AG04449 (cell line): Measurements from ENCODE around the gene RASGRP2.

Experiments used
- CTCF ChIA-PET: fragments of 350-600 bp; formaldehyde crosslinking; extraction: SDS; loops from one replicate; lab custom pipeline; 2021; ENCODE audit warnings: antibody characterized with exemption; lab: Yijun Ruan, JAX
- POLR2A ChIA-PET: fragments of 400-600, 350-600 bp; formaldehyde crosslinking; extraction: SDS; loops from one replicate; lab custom pipeline; 2020; ENCODE audit warnings: antibody characterized with exemption, inconsistent platforms; lab: Yijun Ruan, JAX
- DNase-seq: peaks from one replicate; pipeline ENCODE4 v3.0.0-alpha.2; 2010; ENCODE audit warnings: low read depth, low spot score
- H3K4me3 ChIP-seq: 2 replicates; pipeline ENCODE4 v1.5.1; 2011; ENCODE audit warnings: low read depth, mild to moderate bottlenecking, control low read depth, low read length
- TF ChIP-seq, protein P1 (sequence below): IDR thresholded peaks from one replicate; pipeline ENCODE4 v1.5.1; 2011; ENCODE audit warnings: mild to moderate bottlenecking, moderate library complexity, low read length, control low read depth, inconsistent platforms; ENCODE audit not compliant: insufficient read depth; ENCODE audit errors: missing control alignments

The RASGRP2 gene

DNA sequence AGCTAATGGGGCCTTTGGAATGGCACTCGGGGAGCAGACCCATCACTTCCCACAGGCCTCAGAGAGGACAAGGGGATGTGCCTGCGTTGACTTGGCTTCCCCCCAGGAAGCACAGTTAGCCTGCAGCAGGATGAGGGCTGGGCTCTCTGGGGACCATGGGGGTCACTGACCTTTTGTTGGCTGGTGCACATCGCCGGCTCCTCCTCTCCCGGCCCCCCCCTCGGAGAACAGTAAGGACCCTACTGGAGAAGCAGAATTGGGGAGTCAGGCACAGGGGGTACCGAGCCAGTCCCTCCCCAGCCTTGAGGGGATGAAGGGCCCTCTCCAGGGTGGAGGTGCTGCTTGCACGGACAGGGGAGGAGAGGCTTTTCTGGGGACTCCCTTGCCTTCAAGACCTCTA lies 53.7 kb downstream of the RASGRP2 start:
- CTCF ChIA-PET, result interaction anchor here (0.5 to 5.2 kb wide), 12 partner anchors 9 to 204 kb away, joined by 3 to 79 read pairs (median 14); partner anchors contain the start of gene NRXN2
- TF ChIP-seq, protein P1, sequence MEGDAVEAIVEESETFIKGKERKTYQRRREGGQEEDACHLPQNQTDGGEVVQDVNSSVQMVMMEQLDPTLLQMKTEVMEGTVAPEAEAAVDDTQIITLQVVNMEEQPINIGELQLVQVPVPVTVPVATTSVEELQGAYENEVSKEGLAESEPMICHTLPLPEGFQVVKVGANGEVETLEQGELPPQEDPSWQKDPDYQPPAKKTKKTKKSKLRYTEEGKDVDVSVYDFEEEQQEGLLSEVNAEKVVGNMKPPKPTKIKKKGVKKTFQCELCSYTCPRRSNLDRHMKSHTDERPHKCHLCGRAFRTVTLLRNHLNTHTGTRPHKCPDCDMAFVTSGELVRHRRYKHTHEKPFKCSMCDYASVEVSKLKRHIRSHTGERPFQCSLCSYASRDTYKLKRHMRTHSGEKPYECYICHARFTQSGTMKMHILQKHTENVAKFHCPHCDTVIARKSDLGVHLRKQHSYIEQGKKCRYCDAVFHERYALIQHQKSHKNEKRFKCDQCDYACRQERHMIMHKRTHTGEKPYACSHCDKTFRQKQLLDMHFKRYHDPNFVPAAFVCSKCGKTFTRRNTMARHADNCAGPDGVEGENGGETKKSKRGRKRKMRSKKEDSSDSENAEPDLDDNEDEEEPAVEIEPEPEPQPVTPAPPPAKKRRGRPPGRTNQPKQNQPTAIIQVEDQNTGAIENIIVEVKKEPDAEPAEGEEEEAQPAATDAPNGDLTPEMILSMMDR, result no peak

DNA sequence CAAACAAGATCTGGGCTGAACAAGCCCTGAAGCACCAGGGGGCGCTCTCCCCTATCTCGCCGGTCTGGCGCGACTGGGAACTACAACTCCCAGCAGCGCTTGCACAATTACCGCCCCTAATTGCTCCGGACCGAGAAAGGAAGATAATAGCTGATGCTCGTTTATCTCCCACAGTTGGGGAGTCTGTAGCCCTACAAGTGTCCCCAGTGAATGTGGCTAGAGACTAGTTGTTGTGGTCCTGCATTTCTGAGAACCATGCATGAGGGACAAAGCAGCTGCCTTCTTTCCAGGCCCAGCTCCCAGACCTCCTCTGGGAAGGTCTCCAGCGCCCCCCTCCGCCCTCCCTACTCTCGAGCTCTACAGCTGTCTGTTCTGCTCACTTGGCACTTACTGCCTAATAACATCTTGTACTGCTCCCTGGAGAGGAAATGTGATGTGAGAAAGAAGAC lies 55.4 kb downstream of the RASGRP2 start:
- TF ChIP-seq, protein P1, result peak; percentile 96
- DNase-seq, result no peak
- CTCF ChIA-PET, result interaction anchor here (0.6 to 5.2 kb wide), 49 partner anchors 10 to 405 kb away, joined by 3 to 79 read pairs (median 5); partner anchors contain the start of genes MAP4K2, NRXN2 and RASGRP2
- POLR2A ChIA-PET, result interaction anchor here (0.7 kb wide), 2 partner anchors 29 to 90 kb away, joined by 3 to 4 read pairs; no protein-coding TSS in a partner anchor
- peak overlapping the region; percentile 60 for H3K4me3 ChIP-seq

More for the DNA sequence above, 53.7 kb downstream of the RASGRP2 start:
- H3K4me3 ChIP-seq, result no peak overlapping the region
- no peak for DNase-seq
- POLR2A ChIA-PET, result no interaction called here

DNA sequence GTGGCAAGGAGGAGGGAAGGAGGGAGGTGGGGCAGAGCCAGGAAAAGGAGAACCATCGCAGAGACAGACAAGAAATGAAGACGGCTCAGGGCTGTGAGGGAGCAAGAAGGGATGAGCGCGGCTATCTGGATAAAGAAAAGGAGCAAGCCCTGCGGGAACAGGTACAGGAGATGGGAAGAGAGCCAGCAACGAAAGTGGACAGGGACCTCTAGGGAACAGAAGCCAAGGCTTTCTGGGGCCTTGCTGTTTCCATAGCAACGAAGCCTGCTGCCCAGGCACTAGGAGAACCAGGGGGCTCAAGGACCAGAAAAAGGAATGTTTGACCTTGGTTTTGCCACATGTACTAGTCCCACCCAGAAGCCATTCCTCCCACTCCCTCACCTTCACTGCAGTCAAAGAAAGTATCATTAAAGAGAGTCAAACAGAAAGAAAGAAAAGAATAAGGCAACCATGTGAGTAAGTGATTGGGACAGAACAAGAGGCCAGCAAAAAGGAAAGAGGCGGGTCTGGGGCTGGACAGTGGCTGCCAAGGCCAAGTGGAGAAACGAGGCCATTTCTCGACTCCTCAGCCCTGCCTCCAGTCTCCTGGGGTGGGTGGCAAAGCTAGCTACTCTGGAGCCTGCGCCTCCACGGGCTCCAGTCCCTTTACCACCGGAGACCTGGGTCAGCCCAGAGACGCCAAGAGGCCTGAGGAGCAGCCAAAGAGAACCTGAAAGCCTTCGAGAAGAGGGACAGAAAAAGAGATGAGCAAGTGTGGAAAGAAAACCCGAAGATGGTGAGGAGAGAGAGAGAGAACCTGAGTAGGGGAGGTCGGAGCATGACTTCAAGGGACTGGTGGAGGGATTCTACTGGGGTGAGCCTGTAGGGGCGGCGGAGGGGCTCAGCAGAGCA lies 56.1 kb downstream of the RASGRP2 start:
- no peak for DNase-seq
- no peak overlapping the region for H3K4me3 ChIP-seq
- TF ChIP-seq, protein P1, result no peak
- ChIA-PET CTCF (interaction anchor here (0.7 to 5.2 kb wide), 42 partner anchors 9 to 404 kb away, joined by 3 to 79 read pairs (median 6); partner anchors contain the start of genes MAP4K2, NRXN2 and RASGRP2), POLR2A (no interaction called here)

DNA sequence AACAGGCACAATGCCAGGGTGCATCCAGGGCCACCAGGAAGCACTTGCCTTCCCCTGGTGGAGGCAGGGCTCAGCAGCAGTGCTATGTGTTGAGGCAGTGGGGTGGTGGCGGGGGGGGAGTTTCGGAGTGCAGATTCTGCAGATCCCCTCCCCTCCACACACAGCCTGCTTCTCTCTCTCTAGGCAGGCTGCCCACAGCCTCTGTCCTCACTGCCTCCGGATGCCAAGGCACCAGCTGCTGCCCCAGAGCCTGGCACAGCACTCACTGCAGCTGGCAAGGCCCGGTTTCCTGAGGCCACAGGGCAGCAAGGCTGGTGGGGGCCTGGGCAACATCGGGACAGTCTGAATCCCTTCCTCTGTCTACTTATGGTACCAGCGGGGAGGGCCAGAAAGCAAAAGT lies 56.7 kb downstream of the RASGRP2 start:
- H3K4me3 ChIP-seq, result no peak overlapping the region
- no peak for DNase-seq
- POLR2A ChIA-PET, result no interaction called here
- CTCF ChIA-PET, result interaction anchor here (0.9 to 5.2 kb wide), 4 partner anchors 14 to 69 kb away, joined by 3 to 56 read pairs (median 4); no protein-coding TSS in a partner anchor
- TF ChIP-seq, protein P1, result no peak

DNA sequence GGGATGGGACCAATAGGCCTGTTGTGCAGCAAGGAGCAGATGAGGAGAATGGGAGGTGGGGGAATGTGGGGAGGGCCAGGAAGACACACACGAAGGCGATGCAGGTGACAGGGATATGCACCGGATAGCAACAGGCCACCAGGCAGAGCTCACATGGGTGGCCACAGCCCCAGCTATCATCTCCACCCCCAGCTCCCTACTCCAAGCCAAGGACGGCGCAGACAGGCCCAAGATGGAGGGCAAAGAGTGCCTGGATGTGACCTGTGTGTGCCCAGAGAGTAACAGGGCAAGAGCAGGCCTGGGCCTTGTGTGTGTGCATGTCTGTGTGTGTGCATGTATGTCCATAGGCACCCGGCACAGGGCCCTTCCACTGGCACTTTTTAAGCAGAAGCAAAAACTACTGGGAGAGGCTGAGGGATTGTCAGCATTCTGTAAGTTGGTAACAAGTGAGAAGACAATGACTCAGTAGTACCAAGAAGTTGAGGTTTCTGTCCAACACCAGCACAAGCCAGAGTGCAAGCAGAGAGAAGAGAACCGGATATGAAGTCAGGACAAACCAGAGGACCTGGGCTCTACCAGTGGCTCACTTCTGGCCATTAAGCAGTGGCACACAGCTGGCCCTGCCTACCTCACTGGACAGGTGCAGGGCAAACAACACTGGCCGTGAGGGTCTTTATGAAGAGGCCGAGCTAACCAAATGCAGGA lies 57.3 kb downstream of the RASGRP2 start:
- H3K4me3 ChIP-seq, result no peak overlapping the region
- ChIA-PET POLR2A (no interaction called here), CTCF (interaction anchor here (0.8 to 1.9 kb wide), 5 partner anchors 13 to 87 kb away, joined by 3 to 6 read pairs (median 3); no protein-coding TSS in a partner anchor)
- no peak for DNase-seq
- TF ChIP-seq, protein P1, result no peak
